ENCODE data around the gene DIAPH2.

DNA sequence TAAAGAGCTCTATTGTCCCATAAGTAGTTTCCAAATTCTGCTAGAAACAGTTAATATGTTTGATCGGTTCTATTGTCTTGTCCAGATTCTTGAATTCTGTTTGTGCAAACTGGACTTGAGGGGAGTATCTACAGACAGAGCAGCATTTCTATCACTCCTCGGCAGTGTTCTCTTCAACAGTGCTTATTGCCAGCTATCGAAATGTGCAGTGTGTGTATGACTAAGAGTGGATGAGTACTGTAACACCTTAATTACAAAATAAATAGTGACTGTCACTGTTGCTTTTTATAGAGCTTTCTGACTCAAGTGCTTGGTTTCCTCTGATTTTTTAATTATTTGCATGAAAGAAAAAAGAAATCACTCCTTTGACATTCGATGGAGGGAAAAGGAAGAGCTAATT is 473.6 kb downstream of the DIAPH2 start:
- TF ChIP-seq CTCF (conservative IDR thresholded peaks at IDR 0.05; ENCODE audit: low read depth in 2 of 2) = no peak
- no peak for TF ChIP-seq POLR2AphosphoS5 (IDR thresholded peaks at IDR 0.05; ENCODE audit: low read depth)
- TF ChIP-seq STAT1 (IDR thresholded peaks at IDR 0.05; ENCODE audit: unreplicated experiment) = no peak
- no peak for TF ChIP-seq JUNB (IDR thresholded peaks at IDR 0.05; ENCODE audit: unreplicated experiment)
- TF ChIP-seq EZH2 (IDR thresholded peaks at IDR 0.05; ENCODE audit: low read depth, unreplicated experiment) = no peak
- TF ChIP-seq REST (IDR thresholded peaks at IDR 0.05; ENCODE audit: unreplicated experiment) = no peak
- no peak for TF ChIP-seq EZH2phosphoT487 (IDR thresholded peaks at IDR 0.05; ENCODE audit: unreplicated experiment)
- no peak for TF ChIP-seq CREB1 (CRISPR knock-in tag; IDR thresholded peaks at IDR 0.05; ENCODE audit: low read depth)
- TF ChIP-seq, protein P1, sequence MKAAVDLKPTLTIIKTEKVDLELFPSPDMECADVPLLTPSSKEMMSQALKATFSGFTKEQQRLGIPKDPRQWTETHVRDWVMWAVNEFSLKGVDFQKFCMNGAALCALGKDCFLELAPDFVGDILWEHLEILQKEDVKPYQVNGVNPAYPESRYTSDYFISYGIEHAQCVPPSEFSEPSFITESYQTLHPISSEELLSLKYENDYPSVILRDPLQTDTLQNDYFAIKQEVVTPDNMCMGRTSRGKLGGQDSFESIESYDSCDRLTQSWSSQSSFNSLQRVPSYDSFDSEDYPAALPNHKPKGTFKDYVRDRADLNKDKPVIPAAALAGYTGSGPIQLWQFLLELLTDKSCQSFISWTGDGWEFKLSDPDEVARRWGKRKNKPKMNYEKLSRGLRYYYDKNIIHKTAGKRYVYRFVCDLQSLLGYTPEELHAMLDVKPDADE (IDR thresholded peaks at IDR 0.05) = no peak
- TF ChIP-seq ZNF462 (CRISPR knock-in tag; IDR thresholded peaks at IDR 0.05) = no peak

Data from GM23338 (cell line).